ENCODE data around the gene KLB. TPM values are rescaled to one million over a fixed set of nuclear protein-coding genes. Genes with fewer than 3 reads are reported as not detected.

KLB gene
- total RNA-seq, 1 experiment from 2014 or later, result not detected

DNA sequence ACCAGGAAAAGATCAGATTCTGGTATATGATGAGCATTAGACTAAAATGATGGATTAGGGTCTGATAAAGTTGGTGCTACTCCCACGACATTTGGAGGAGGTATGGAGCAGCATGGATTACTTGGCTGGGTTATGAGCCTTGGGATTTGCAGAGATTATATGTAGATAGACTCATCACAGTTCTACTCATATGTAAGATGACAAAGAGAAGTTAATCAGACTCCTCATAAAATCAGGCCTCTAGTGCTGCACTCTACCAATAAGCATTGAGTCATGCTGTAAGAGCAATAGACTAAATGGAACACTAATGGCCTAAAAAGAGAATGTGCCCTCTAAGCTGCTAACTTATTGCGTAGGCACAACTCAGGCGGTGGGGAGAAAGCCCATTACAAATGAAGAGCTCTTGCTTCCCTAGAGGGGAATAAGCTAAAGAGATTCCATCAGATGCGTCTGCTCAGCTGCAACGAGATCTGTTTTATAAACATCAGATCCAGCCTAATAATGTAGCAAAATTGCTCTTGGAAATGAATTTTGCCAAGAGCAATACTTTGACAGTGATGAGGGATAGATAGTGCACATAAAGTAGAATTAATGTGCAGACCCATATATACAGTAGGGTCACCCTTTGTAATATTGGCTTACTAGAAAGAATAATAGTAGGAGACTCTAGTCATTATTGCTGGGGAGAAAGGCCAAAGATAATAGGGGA, 69.6 kb downstream of the KLB start:
- Histone ChIP-seq H4K20me1 (ENCODE audit: insufficient read depth) (no peaks in the 10 kb centered on the region), H3K9me3 (ENCODE audit: insufficient read depth, low read depth) (no peaks in the 10 kb centered on the region), H3K27me3 (ENCODE audit: insufficient read depth, low read depth) (no peaks in the 10 kb centered on the region), H3F3A (ENCODE audit: insufficient read depth, low read depth) (no peaks in the 10 kb centered on the region), H3K79me2 (ENCODE audit: low read depth) (no peaks in the 10 kb centered on the region), H3K9me2 (ENCODE audit: insufficient read depth) (no peaks in the 10 kb centered on the region), H3K4me2 (no peak overlapping the region), H3K4me1 (replicated peaks; ENCODE audit: insufficient read depth) (no peaks in the 10 kb centered on the region), H3K36me3 (ENCODE audit: low read depth) (peaks cover 8% of the 10 kb centered on the region), H3K27ac (no peak overlapping the region), H2AFZ (no peak overlapping the region), H3K4me3 (no peak overlapping the region)
- no TSS peak for BruUV-seq (replicated peaks)
- intact Hi-C loops (cut with micrococcal nuclease; ENCODE audit: unreplicated experiment), result no loop called here
- no peak for TF ChIP-seq EZH2 (IDR thresholded peaks at IDR 0.05; ENCODE audit: low read depth)
- TF ChIP-seq, protein P1, sequence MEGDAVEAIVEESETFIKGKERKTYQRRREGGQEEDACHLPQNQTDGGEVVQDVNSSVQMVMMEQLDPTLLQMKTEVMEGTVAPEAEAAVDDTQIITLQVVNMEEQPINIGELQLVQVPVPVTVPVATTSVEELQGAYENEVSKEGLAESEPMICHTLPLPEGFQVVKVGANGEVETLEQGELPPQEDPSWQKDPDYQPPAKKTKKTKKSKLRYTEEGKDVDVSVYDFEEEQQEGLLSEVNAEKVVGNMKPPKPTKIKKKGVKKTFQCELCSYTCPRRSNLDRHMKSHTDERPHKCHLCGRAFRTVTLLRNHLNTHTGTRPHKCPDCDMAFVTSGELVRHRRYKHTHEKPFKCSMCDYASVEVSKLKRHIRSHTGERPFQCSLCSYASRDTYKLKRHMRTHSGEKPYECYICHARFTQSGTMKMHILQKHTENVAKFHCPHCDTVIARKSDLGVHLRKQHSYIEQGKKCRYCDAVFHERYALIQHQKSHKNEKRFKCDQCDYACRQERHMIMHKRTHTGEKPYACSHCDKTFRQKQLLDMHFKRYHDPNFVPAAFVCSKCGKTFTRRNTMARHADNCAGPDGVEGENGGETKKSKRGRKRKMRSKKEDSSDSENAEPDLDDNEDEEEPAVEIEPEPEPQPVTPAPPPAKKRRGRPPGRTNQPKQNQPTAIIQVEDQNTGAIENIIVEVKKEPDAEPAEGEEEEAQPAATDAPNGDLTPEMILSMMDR (conservative IDR thresholded peaks at IDR 0.05), result no peak
- POLR2A ChIA-PET (ENCODE audit: unreplicated experiment), result no interaction called here
- no peak for DNase-seq
- CTCF ChIA-PET, result no interaction called here

DNA sequence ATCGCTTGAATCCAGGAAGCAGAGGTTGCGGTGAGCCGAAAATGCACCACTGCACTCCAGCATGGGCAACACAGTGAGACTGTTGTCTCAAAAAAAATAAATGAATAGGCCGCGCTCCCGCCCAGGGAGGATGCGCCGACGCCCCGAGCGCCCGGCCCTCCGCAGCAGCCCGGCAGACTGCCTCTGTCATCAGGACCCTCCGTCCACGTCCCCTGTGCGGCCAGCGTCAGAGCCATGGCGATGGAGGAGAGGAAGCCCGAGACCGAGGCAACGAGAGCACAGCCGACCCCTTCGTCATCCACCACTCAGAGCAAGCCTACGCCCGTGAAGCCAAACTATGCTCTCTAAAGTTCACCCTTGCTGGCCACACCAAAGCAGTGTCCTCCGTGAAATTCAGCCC, 73.5 kb downstream of the KLB start:
- intact Hi-C loops (cut with micrococcal nuclease; ENCODE audit: unreplicated experiment), result no loop called here
- BruUV-seq (replicated peaks), result no TSS peak
- no peak overlapping the region for H2AFZ ChIP-seq
- H3K4me1 ChIP-seq (replicated peaks; ENCODE audit: insufficient read depth), result no peaks in the 10 kb centered on the region
- H3K27me3 ChIP-seq (ENCODE audit: insufficient read depth, low read depth), result no peaks in the 10 kb centered on the region
- H3K9me2 ChIP-seq (ENCODE audit: insufficient read depth), result no peaks in the 10 kb centered on the region
- ChIA-PET POLR2A (ENCODE audit: unreplicated experiment) (no interaction called here), CTCF (no interaction called here)
- no peak overlapping the region for H3K4me2 ChIP-seq
- no peaks in the 10 kb centered on the region for H4K20me1 ChIP-seq (ENCODE audit: insufficient read depth)
- no peak overlapping the region for H3K4me3 ChIP-seq
- no peaks in the 10 kb centered on the region for H3F3A ChIP-seq (ENCODE audit: insufficient read depth, low read depth)
- no peak for DNase-seq
- no peaks in the 10 kb centered on the region for H3K9me3 ChIP-seq (ENCODE audit: insufficient read depth, low read depth)
- no peaks in the 10 kb centered on the region for H3K36me3 ChIP-seq (ENCODE audit: low read depth)
- H3K79me2 ChIP-seq (ENCODE audit: low read depth), result no peaks in the 10 kb centered on the region
- no peak overlapping the region for H3K27ac ChIP-seq
- TF ChIP-seq, protein P1 (conservative IDR thresholded peaks at IDR 0.05), result no peak
- no peak for TF ChIP-seq EZH2 (IDR thresholded peaks at IDR 0.05; ENCODE audit: low read depth)

DNA sequence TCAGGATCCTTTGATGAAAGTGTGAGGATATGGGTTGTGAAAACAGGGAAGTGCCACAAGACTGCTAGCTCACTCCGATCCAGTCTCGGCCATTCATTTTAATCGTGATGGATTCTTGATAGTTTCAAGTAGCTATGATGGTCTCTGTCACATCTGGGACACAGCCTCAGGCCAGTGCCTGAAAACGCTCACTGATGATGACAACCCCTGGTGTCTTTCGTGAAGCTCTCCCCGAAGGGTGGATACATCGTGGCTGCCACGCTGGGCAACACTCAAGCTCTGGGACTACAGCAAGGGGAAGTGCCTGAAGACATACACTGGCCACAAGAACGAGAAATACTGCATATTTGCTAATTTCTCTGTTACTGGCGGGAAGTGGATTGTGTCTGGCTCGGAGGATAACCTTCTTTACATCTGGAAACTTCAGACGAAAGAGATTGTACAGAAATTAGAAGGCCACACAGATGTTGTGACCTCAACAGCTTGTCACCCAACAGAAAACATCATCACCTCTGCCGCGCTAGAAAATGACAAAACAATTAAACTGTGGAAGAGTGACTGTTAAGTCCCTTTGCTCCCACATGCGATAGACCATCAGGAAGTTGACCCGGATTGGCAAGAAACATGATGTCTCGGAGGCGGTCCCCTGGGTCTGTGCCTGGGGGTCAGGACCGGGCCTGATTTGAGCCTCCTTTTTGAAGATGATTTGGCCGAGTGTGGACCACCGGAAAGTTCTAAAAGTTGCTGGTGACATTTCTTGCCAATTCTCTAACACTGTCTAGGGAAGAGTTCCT, 74.4 kb downstream of the KLB start:
- CTCF ChIA-PET, result no interaction called here
- Histone ChIP-seq H3K9me3 (ENCODE audit: insufficient read depth, low read depth) (no peaks in the 10 kb centered on the region), H3K27me3 (ENCODE audit: insufficient read depth, low read depth) (no peaks in the 10 kb centered on the region), H3K9me2 (ENCODE audit: insufficient read depth) (no peaks in the 10 kb centered on the region), H4K20me1 (ENCODE audit: insufficient read depth) (no peaks in the 10 kb centered on the region), H3K4me2 (no peak overlapping the region), H3K4me1 (replicated peaks; ENCODE audit: insufficient read depth) (no peaks in the 10 kb centered on the region), H3K79me2 (ENCODE audit: low read depth) (no peaks in the 10 kb centered on the region), H3K4me3 (no peak overlapping the region), H3K27ac (no peak overlapping the region), H3K36me3 (ENCODE audit: low read depth) (no peaks in the 10 kb centered on the region), H2AFZ (no peak overlapping the region), H3F3A (ENCODE audit: insufficient read depth, low read depth) (no peaks in the 10 kb centered on the region)
- no TSS peak for BruUV-seq (replicated peaks)
- POLR2A ChIA-PET (ENCODE audit: unreplicated experiment), result no interaction called here
- intact Hi-C loops (cut with micrococcal nuclease; ENCODE audit: unreplicated experiment), result no loop called here
- DNase-seq, result no peak
- no peak for TF ChIP-seq EZH2 (IDR thresholded peaks at IDR 0.05; ENCODE audit: low read depth)
- TF ChIP-seq, protein P1 (conservative IDR thresholded peaks at IDR 0.05), result no peak

Data from PC-9 (cell line).